Fibroblast of skin of back (primary cell): ENCODE results near the gene MRNIP.

ENCODE experiments used
- DNase-seq: peaks from one replicate; pipeline ENCODE4 v3.0.0-alpha.2; 2013

MRNIP gene

DNA sequence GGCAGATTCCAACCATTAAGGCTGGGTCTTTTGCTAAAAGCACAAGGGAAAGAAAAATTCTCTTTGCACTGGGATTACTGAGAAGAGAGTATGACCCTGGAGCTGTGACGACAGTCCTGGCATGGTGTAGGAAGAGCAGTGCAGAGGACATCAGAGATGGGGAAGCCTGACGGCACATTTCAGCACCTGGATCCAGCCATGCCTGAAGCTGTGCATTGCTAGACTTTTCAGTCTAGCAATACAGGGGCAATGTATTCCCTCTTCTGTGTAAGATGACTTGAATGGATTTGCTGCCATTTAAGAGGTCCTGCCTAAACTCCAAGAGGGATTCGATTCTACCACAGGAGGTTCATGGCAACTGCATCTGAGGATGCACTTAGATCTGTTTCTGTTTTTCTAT, 12.3 kb upstream of the MRNIP start:
- no peak for DNase-seq

DNA sequence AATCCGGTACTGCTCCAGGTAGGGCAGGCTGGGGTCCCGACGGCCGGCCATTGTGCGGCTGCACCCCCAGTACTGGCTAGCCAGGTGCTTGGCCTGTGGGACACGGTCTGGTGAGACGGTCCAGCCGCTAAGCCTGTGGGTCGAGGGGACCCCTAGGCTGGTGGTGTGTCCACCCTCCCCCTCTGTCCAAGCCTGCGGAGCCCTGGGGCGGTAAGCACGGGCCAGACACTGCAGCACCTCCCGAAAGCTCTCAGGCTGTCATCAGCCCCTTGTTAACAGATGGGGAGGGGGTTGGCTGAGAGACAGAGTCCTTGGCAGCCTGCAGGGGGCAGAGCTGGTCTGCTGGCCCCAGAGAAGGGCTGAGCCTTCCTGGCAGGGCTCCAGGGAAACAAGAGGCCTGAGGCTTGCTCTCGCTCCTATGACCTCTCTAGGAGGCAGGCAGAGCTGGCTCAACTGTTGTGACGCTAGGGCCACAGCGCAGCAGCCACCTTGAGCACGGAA, 11.8 kb upstream of the MRNIP start:
- peak; percentile 53 for DNase-seq

DNA sequence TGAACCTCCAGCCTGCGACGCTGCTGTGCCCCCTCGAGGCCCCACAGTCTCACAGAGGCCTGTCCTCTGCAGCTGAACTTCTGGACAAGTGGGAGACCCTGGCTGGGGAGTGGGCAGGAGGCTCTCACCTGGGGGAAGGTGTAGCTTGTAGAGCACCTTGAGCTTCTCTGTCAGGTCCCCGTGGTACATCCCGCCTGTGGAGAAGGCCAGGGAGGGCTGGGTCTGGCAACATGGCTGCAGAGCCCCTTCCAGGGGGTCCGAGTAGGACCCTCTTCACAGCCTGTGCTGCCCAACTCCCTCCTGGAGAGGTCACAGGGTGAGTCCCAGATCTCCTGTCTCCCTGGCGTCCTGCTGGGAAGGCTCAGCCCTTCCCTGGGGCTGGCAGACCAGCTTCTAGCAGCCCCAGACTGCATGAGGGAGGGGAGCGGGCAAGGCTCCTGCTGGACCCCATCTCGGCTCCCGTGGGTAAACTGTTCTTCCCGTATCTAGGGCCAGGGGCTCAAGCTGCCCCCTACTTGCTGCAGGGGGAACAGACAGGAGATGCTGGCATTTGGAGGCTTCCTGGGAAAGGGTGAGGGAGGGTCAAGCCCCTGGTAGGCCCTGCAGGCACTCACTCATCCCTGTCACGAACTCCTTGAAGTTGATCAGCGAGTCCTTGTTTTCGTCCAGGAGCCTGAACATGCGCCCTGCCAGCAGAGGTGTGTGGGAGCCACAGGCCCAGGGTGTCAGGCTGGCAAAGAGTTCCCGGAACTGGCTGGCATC, 11.2 kb upstream of the MRNIP start:
- no peak for DNase-seq

DNA sequence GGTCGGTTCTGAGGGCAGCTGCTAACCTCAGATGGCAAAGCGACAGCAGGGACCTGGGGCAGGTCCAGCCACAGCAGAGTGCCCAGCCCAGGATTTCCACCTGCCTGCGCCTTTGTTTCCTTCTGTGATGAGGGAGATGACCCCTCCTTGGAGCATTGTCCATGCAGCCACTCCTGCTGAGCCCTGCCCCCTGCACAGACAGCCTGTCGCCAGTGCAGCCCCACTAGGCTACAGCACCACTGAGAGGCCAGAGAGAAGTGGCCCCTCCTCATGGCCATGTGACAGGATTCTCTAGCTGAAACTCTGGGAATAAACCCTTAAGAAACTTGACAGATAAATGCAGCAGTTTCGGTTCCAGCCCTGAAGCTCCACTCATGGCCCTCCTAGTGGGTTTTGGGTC, 10.5 kb upstream of the MRNIP start:
- DNase-seq: no peak

DNA sequence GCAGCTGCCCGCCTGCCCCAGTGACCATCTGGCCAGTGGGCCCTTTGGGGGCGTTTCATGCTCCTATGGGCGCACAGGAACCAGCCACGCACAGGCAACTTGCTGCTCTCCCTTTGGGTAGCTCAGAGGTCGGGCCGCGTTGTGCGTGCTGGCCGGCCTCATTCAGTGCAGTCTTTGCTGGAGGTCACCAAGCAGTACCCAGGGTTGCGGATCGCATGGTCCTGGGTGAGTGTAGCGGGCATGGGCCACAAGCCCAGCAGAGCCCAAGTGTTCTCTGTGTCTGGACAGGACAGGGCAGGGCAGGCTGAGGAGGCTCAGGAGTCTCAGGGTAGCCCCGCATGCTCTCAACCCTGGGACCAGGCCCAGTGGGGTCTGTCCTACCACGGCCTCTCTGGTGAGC, 9.9 kb upstream of the MRNIP start:
- no peak for DNase-seq

DNA sequence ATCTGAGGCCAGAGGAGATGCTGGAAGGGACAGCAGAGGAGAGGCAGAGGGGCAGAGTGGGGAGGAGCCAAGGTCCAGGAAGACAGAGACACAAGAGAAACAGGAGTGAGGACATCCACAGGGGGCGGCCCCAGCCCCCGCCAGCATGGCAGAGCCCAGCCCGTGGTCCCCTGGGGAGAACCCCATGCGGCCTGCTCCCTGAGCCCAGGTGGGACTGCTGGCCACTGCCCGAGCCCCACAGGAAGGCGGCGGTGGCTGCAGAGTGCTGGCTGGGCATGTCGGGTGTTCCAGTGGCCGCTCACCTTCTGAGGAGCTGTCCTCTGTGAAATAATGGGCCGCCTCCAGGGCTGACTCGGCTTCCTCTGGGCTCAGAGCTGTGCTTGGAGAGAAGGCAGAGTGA, 8.9 kb upstream of the MRNIP start:
- no peak for DNase-seq

DNA sequence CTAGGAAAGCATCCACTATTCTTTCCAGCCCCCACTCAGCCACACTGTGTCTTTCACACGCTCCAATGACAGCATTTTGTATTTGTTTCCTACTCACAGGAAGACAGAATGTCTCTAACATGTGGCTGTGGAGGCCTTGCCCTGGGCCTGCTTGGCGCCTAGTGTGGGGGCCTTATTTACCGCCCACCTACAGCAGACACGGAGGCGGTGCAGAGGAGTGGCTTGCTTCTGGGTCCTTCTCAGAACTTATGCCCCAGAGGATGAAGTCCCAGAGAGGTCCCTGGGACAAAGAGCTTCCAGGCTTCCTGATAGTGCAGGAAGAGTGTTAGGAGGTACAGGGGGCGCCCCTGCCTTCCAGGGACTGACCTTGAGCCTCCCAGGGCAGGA, 8.5 kb upstream of the MRNIP start:
- no peak for DNase-seq

DNA sequence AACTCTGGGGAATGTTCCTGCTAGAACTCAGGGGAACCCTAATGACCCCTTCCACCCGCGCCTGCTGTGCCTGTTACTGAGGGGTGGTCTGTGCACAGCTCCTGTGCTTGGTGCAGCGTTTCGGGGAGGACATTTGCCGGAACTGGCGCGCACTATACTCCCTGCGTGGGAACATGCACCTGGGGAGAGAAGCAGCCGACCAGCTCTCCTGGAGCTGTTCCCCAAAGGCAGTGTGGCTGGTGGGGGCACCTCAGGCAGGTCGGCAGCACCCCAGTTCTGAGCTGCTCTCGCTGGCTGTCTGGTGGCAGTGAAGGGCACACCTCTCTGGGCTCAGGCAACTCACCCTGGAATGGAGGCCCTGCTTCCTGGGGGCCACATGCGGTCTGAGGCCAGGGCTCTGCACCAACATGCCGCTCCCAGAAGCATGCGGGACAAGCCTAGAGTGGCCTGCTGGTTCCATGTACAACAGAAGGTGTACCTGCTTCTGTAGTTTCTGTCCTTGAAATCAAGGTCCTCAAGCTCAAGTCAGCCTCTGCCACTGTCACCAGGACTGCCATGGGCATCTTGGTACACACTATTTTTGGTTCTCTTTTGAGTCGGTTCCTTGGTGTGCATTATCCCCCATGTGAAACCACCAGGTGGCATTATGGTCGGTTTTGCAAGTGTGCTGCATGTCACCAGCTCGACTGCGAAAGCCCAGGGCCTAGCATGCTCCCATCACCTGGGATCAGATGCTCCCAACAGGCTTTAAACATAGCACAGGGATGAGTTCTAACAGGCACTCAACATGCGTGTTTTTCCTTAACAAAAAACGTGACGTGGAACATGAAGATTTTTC, 7.8 kb upstream of the MRNIP start:
- no peak for DNase-seq

DNA sequence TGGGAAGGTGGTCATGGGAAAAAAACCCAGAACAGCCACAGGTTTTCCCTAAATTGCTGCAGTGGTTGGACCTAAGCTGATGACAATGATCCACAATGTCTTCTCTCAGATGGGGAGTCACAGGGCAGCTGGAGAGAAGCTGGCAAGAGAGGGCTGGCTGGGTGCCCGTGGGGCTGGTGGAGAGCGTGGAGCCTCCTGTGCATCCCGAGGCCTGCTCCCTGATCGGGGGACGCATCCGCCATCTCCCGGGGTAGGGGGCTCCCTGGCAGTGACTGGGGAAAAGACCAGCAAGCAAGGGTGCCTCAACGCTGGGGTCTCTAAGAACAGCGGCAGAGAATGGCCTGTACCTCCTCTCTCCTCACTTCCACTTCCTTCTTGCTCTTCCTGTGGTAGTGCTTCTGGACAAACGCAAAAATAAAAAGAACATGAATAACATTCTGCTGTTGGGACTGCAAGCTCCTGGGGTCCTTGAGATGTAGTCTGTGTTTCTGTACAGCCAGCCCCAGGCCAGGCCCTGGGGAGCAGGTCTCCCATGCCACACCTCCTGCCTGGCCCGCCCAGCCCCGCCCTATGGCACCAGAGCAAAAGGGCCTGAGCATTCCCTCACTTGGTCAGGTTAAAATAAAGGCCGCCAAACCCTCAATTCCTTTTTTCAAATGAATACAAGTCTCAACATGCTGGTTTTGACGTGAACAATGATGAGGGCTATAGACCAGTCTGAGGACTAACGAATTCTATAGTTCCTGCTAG, 7.0 kb upstream of the MRNIP start:
- no peak for DNase-seq

DNA sequence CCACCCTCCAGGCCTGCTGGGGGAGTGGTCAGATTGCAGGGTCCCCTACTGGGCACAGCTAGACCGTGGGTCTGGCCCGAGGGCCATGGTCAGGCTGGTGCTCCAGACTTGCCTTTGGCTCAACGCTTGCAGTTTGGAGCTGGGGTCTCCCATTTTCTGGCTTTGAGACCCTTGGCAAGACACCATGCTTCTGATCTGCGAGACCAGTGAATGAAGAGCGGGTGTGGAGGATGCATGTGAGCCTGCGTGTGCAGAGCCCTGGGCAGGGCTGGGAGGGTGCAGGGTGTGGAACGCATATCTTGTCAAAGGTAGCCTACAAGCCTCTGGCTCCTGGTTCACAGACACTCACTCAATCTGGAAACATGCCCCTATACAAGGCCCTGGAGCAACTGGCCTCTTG, 6.1 kb upstream of the MRNIP start:
- DNase-seq: no peak

DNA sequence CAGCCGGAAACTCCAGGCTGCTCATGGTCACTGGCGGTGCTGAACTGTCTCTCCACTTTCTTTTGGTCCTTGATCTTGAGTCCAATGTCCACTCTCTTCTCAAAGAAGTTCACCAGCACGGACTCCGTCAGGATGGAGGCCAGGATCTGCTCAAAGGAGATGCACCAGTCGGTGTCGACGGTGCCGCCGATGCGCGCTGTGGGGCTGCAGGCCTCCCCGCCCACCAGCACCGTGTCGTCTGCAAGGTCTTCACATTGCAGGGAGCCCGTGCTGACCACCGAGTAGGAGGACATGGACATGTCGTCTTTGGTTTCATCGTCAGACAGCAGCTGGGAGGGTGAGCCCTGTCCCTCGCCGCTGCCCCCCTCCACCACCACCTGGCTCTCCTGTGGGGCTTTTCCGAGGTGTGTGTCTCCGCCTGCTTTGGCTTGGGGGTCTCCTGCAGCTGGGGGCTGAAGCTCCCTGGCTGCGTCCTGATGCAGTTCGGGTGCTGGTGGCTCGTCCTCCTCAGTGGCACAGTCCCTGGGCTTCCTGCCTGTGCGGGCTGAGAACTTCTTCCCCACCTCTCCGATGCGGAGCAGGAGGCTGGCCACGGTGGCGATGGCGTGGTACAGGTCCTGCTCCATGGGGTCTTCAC, 5.0 kb upstream of the MRNIP start:
- no peak for DNase-seq

DNA sequence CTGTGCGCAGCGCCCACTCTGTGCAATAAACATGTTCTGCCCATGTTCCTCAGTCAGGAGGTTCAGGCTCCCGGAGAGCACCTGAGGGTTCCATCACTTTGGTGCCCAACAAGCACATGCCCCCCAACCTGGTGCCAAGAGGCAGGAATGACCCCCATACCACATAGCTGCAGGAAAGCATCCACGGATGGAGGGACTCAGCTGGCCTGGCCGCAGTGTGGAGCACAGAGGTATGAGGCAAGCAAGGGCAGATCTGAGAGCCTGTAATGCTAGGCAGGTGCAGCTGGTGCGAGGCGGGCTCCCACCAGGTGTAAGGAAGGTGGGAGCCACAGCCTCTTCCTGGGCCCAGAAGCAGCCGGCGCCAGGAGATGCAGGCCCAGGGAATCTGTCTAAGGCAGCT, 4.3 kb upstream of the MRNIP start:
- DNase-seq: no peak

DNA sequence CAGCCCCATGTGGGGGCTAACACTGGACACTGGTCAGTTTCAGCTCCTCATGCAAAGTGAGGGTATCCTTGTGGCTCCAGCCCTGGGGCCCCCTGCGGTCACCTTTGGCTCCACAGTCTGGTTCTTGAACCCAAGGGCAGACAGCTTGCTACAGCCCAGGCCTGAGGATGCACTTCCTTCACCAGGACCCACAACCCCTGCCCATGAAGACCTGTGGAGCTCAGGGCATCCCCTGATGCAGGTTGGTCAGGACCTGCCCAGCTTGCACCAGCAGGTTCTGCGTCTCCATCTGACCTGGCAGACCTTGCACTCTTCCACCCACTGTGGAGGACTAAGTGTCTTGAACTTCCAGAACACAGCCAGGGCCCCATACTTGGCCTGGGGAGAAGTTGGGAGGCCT, 3.7 kb upstream of the MRNIP start:
- DNase-seq: no peak

DNA sequence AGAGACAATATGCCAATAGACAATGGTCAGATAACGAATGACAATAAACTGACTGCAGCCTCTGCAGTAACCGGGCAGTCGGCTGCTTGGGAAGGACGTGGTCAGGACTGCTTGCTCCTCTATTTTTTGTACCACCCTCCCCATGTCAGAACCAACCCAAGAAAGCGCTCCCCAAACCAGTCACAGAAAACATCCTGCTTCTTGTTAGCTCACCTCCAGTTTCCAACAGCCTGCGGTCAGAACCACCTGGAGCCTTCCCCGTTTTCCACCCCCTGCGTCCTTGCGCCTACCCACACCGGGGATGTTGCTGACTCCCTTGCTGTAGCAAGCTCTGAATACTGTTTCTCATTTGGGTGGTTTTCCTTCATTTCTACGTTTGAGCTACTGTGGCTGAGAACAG, 1.7 kb upstream of the MRNIP start:
- DNase-seq: no peak

DNA sequence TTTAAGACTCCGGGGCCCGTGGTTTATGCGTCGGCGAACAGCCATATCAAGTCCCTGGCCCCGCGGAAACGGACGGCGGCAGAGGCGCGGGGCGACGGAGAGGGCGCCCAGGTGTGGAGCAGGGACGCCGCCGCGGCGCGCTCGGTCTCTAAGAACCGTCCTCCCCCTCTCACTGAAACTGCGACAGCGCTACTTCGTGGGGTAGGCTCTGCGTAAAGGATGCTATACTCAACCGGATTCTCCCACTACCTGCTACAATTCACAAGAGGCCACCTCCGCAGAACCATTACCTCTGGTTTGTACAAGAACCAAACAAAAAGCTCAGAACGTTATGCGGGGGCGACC, 404 bp downstream of the MRNIP start:
- peak; percentile 27 for DNase-seq

DNA sequence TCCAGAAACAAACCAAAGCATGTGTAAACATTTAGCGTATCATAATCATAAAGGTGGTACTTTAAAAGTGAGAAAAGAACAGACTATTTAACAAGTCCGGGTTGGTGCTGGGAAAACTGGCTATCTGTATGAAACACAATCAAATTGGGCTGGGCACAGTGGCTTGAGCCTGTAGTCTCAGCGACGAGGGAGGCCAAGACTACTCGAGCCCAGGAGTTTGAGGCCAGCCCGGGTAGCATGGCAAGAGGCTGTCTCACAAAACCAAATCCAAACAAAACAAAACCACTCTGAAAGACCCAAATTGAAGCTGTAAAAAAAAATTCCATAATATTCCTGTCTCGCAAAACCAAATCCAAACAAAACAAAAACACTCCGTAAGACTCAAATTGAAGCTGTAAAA, 4.3 kb downstream of the MRNIP start:
- no peak for DNase-seq

DNA sequence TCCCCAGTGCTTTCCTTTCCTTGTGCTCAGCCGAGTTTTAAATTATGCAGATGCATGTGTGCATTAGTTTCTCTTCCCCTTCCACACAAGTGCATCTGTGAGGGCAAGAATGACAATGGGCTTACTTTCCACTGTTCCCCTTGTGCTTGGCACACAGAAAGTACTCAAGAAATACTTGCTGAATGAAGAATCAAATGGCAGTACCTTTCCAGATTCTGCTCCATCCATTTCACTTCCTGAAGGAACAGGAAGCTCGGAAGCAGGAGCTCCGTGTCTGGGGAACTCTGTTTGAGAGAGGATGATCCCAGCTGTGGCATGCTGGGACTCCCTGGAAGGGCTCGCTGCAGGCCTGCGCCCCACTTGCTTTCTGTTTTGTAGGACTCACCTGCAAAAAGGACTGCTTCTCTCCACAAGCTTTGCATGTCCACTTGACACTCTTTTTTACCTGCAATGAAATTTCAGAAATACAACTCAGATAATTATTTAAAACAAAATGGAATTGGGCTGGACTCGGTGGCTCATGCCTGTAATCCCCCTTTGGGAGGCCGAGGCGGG, 5.5 kb downstream of the MRNIP start:
- no peak for DNase-seq

DNA sequence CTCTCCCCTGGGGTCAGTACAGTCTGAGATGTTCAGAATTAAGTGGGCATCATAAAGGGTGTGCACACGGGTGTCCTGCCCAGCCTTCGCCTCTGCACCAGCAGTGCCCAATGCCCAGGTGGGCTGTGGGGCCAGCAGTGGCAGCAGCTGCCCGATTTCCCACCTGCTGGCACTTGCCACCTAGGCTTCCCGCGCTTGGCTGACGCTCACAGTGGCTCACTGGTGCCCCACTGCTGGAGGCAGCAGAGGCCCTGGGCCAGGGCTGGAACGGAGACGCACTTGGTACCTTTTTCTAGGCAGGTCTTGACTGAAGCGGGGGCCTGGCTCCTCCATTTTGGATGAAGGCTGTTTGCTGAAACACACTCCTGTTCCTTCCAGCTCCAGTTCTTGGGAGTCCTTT, 17.0 kb downstream of the MRNIP start:
- no peak for DNase-seq

DNA sequence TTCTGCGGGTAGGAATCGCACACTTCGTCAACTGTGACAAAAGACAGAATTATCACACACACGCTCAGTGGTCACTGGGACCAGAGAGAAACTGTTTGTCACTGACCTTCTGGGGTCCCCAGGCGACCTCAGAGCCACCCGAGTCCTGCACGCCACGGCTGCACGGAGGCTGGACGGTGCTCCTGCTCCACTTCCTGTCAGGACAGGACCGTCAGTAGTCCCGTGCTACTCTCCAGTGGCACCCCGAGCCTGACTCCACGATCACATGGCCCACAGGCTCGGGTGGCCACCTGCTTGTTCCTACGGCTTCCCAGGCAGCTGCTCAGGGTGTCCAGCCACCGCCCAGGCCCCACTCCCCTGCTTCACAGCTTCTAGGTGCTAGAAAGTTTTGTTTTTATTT, 17.9 kb downstream of the MRNIP start:
- no peak for DNase-seq

DNA sequence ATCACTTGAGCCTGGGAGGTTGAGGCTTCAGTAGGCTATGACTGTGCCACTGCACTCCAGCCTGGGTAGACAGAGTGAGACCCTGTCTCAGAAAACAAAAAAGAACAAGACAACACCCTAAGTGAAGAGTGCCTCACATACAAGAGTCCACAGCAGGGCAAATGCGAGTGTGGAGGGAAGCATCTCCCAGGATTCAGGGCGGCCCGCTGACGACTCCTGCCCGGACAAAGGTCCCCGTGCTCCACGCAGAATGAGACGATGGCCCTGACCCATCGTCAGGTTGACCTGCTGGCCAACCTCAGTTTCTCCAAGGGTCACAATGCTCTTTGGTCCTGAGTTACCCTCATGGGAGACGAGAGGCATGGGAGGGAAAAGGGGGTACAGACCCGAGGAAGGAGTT, 18.3 kb downstream of the MRNIP start:
- DNase-seq: no peak

DNA sequence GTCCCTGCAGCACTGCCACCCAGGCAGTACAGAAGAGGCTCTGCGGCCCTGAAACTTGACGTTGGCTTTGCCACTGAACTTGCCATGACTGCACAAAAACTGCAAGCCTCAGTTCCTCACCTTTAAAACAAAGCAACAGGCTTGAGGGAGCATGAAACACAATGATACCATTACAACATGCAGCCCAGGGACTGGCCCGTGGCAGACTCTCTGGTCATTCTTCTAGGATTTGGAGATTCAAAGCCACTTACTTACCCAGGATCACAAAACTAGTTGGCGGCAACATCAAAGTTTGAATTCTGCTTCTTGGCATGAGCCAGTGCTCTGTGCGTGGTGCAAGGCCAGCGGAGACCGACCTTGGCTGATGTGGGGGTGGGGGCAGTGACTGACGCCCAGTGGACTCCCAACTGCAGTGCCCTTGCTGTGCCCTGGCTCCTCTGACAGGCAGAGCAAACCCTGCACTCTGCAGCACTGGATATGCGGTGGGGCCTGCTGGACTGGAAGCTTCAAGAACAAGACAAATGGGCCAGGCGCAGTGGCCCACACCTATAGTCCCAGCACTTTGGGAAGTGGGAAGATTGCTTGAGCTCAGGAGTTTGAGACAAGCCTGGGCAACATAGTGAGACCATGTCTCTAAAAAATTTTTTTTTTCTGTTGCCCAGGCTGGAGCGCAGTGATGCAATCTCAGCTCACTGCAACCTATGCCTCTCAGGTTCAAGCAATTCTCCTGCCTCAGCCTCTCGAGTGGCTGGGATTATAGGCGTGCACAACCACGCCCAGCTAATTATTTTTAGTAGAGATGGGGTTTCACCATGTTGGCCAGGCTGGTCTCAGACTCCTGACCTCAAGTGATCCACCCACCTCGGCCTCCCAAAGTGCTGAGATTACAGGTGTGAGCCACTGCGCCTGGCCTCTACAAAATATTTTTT, 19.0 kb downstream of the MRNIP start:
- no peak for DNase-seq
